H1 (cell line): ENCODE measurements around the gene AURKB. TPM values are rescaled to one million over a fixed set of nuclear protein-coding genes. Genes with fewer than 3 reads are reported as not detected.
A peak's percentile ranks its signal among the peaks of the same experiment; 100 is the strongest.

Source experiments
- ATF3 ChIP-seq: IDR thresholded peaks from 2 replicates; pipeline ENCODE4 v1.6.1; 2011; ENCODE audit warnings: low read depth, mild to moderate bottlenecking, low read length; ENCODE audit not compliant: insufficient read depth
- CBX8 ChIP-seq: fragments of 300-800, 300-1000 bp; sonication (generic); IDR thresholded peaks from 2 replicates; pipeline ENCODE4 v1.7.1; 2016; ENCODE audit warnings: low read depth, low read length, borderline replicate concordance
- CHD7 ChIP-seq: fragments of 300-600 bp; sonication (generic); IDR thresholded peaks from 2 replicates; pipeline ENCODE4 v1.7.1; 2012; ENCODE audit warnings: low read length, moderate library complexity, mild to moderate bottlenecking, inconsistent platforms; ENCODE audit not compliant: insufficient replicate concordance
- EZH2 ChIP-seq: fragments of 200-600 bp; sonication (generic); IDR thresholded peaks from 2 replicates; pipeline ENCODE4 v1.7.1; 2012; ENCODE audit warnings: low read depth, mild to moderate bottlenecking, moderate library complexity, low read length, inconsistent platforms; ENCODE audit not compliant: severe bottlenecking
- RAD21 ChIP-seq, 2 experiments: IDR thresholded peaks in 1 of 2; conservative IDR thresholded peaks in 1 of 2; 2 replicates each; pipeline ENCODE4 v1.6.1; 2011; ENCODE audit warnings: low read depth in 2 of 2, low read length in 2 of 2, improper control_type of control experiment in 1 of 2, inconsistent platforms in 1 of 2, mild to moderate bottlenecking in 1 of 2, moderate library complexity in 1 of 2
- SIN3A ChIP-seq, 2 experiments: IDR thresholded peaks in 1 of 2; conservative IDR thresholded peaks in 1 of 2; 2 replicates each; pipeline ENCODE4 v1.6.1; 2011 to 2012; ENCODE audit warnings: low read length in 2 of 2, improper control_type of control experiment in 1 of 2, low read depth in 1 of 2, mild to moderate bottlenecking in 1 of 2
- TAF1 ChIP-seq: IDR thresholded peaks from 2 replicates; pipeline ENCODE4 v1.6.1; 2011; ENCODE audit warnings: mild to moderate bottlenecking, low read depth, low read length
- YY1 ChIP-seq: IDR thresholded peaks from 2 replicates; pipeline ENCODE4 v1.6.1; 2011; ENCODE audit warnings: low read depth, mild to moderate bottlenecking, low read length
- polyA plus RNA-seq, 7 experiments: library from polyadenylated mRNA; depleted of rRNA in 3 of 7; stranded (reverse) in 5 of 7; unstranded in 2 of 7; fragments of >200 nt in 5 of 7; fragments of 200-250 nt in 2 of 7; gene quantifications; 1 replicate in 5 of 7; 2 replicates in 1 of 7; 4 replicates in 1 of 7; pipeline versions ENCODE4 v1.2.1 to v1.2.3, GENCODE V29; 2011 to 2013; ENCODE audit warnings: missing spikeins in 2 of 7, mixed read lengths in 2 of 7
- total RNA-seq: library from RNA; stranded (reverse); fragmentation: NEBNext Ultra II Directional; extraction: Animal tissue kit (Norgen Biotek cat#: 25700); gene quantifications from 2 replicates; pipeline ENCODE4 v1.2.1, GENCODE V29; 2021

AURKB gene
- total and polyA plus RNA-seq, 2 of the 8 experiments (the other 6 are each of a cell fraction or from before 2014, with no cell fraction given), result 102 to 160 TPM

GRCh38 chr17:8189711-8190477 is 20.5 kb downstream of the AURKB start, which contains the start of gene BORCS6 (continued):
- TF ChIP-seq SIN3A (conservative IDR thresholded peaks at IDR 0.05 in 1 of 2, IDR thresholded peaks at IDR 0.05 in 1 of 2; ENCODE audit: low read depth in 1 of 2, low read length in 2 of 2) (peak; percentile 91 to 97; a peak in 3 of 4 replicates), RAD21 (IDR thresholded peaks at IDR 0.05 in 1 of 2, conservative IDR thresholded peaks at IDR 0.05 in 1 of 2; ENCODE audit: low read depth in 2 of 2, low read length in 2 of 2) (no peak), TAF1 (0 out of 2 replicates have a peak, but pooled peaks have one; percentile 38), EZH2 (no peak), CBX8 (no peak), CHD7 (no peak), ATF3 (no peak), YY1 (no peak)
